GM08714 (cell line): ENCODE results near the gene NUDT2.

Source experiments
- H3K4me3 ChIP-seq: fragments of 200-500 bp; sonication (Bioruptor generic); 2 replicates; pipeline ENCODE4 v1.5.1; 2014; ENCODE audit warnings: mild to moderate bottlenecking, low read length, inconsistent platforms
- ZNF274 ChIP-seq: IDR thresholded peaks from 2 replicates; pipeline ENCODE4 v1.6.1; 2012; ENCODE audit warnings: mild to moderate bottlenecking, low read depth, low read length

NUDT2 gene

GRCh38 chr9:34382879-34383278 is 53.5 kb downstream of the NUDT2 start:
- TF ChIP-seq ZNF274: no peak
- no peak overlapping the region for H3K4me3 ChIP-seq

GRCh38 chr9:34383904-34384303 is 54.5 kb downstream of the NUDT2 start:
- no peak for TF ChIP-seq ZNF274
- no peak overlapping the region for H3K4me3 ChIP-seq

- no peak overlapping the region for H3K4me3 ChIP-seq
- TF ChIP-seq ZNF274: no peak
Measured at GRCh38 chr9:34384368-34385165, 55.2 kb downstream of the NUDT2 start.

GRCh38 chr9:34385561-34386230 is 56.3 kb downstream of the NUDT2 start:
- TF ChIP-seq ZNF274: no peak
- H3K4me3 ChIP-seq: no peak overlapping the region

GRCh38 chr9:34386656-34387055 is 57.3 kb downstream of the NUDT2 start:
- no peak for TF ChIP-seq ZNF274

GRCh38 chr9:34387239-34387638 is 57.9 kb downstream of the NUDT2 start:
- no peak for TF ChIP-seq ZNF274
- no peak overlapping the region for H3K4me3 ChIP-seq

More at GRCh38 chr9:34386656-34387055, 57.3 kb downstream of the NUDT2 start:
- no peak overlapping the region for H3K4me3 ChIP-seq

GRCh38 chr9:34392511-34392910 is 63.1 kb downstream of the NUDT2 start:
- TF ChIP-seq ZNF274: no peak
- H3K4me3 ChIP-seq: no peak overlapping the region
